Cardiac muscle cell (in vitro differentiated cells and primary cell): Measurements from ENCODE around the gene ARPC1B. TPM values are rescaled to one million over a fixed set of nuclear protein-coding genes. Genes with fewer than 3 reads are reported as not detected.
"Not testable (repeated sequence)": the region's sequence is repeated elsewhere in the genome, so short reads cannot be mapped to it uniquely, and the experiment has no call there.

ENCODE experiments used
- DNase-seq, 2 donors: peaks; one replicate each; pipeline versions ENCODE4 v3.0.0 to v3.0.0-alpha.2; 2010 to 2017; ENCODE audit warnings: low read depth in 1 of 2, low spot score in 1 of 2
- H3K27ac ChIP-seq: fragments of 200-600 bp; sonication (generic); 2 replicates; pipeline ENCODE4 v1.5.1; 2016
- H3K27me3 ChIP-seq: fragments of 200-600 bp; sonication (generic); 2 replicates; pipeline ENCODE4 v1.6.0; 2016; ENCODE audit warnings: control low read depth
- H3K36me3 ChIP-seq: fragments of 200-600 bp; sonication (generic); 2 replicates; pipeline ENCODE4 v1.5.1; 2016; ENCODE audit warnings: control low read depth
- H3K4me1 ChIP-seq: fragments of 200-600 bp; sonication (generic); 2 replicates; pipeline ENCODE4 v1.8.1; 2017; ENCODE audit warnings: low read depth, mild to moderate bottlenecking, mixed run types
- H3K4me3 ChIP-seq: fragments of 200-600 bp; sonication (generic); 2 replicates; pipeline ENCODE4 v1.5.1; 2016; ENCODE audit warnings: mild to moderate bottlenecking
- H3K9me3 ChIP-seq: fragments of 200-600 bp; sonication (generic); 2 replicates; pipeline ENCODE4 v1.5.1; 2017; ENCODE audit warnings: low read depth, mild to moderate bottlenecking, control low read depth
- CTCF ChIP-seq: IDR thresholded peaks from 2 replicates; pipeline ENCODE4 v1.5.1; 2012; ENCODE audit warnings: low read depth, mild to moderate bottlenecking, low read length
- polyA plus RNA-seq: library from polyadenylated mRNA; unstranded; fragments of >200 nt; fragmentation: Nextera tagmentation; extraction: Ambion mirVana; gene quantifications from 2 replicates; pipeline ENCODE4 v1.2.1, GENCODE V29; 2016
- total RNA-seq: library from RNA; depleted of rRNA; stranded (reverse); fragments of >200 nt; gene quantifications from 2 replicates; pipeline ENCODE4 v1.2.3, GENCODE V29; 2016

ARPC1B gene
- total RNA-seq, result 38.7 and 61.7 TPM in 2 replicates
- polyA plus RNA-seq, result 49.3 and 56.1 TPM in 2 replicates

GRCh38 chr7:99374111-99375064 lies at the start of gene ARPC1B:
ARPC1B (plus strand) TSS chr7:99374730; CDS start chr7:99385715, 10,985 bp downstream.
- peak; percentile 83 to 85 for DNase-seq
- Histone ChIP-seq H3K27ac (no peak within 1 kb of the TSS), H3K4me1 (peaks cover 9% of the 10 kb centered on the region), H3K4me3 (peak within 1 kb of the TSS; percentile 87), H3K27me3 (no peaks in the 10 kb centered on the region), H3K36me3 (no peaks in the 10 kb centered on the region), H3K9me3 (no peaks in the 10 kb centered on the region)
- no peak for TF ChIP-seq CTCF

- Histone ChIP-seq H3K27ac (peak overlapping the region; percentile 94), H3K9me3 (no peaks in the 10 kb centered on the region), H3K4me3 (peak overlapping the region; percentile 92), H3K27me3 (no peaks in the 10 kb centered on the region), H3K36me3 (no peaks in the 10 kb centered on the region), H3K4me1 (peaks cover 27% of the 10 kb centered on the region)
- no peak for TF ChIP-seq CTCF
- no peak for DNase-seq
These were observed 49.5 kb upstream of the ARPC1B start for GRCh38 chr7:99325001-99325493.

GRCh38 chr7:99325592-99326407 lies 48.7 kb upstream of the ARPC1B start, which contains the start of gene ARPC1A:
ARPC1A (plus strand) TSS chr7:99325898; CDS start chr7:99333354, 7,456 bp downstream.
- Histone ChIP-seq H3K4me3 (peak within 1 kb of the TSS; percentile 92), H3K36me3 (no peaks in the 10 kb centered on the region), H3K4me1 (peaks cover 35% of the 10 kb centered on the region), H3K27ac (peak within 1 kb of the TSS; percentile 94), H3K27me3 (no peaks in the 10 kb centered on the region), H3K9me3 (no peaks in the 10 kb centered on the region)
- peak; percentile 96 for DNase-seq
- TF ChIP-seq CTCF, result peak; percentile 18

- Histone ChIP-seq H3K4me1 (peaks cover 37% of the 10 kb centered on the region), H3K27ac (peak overlapping the region; percentile 94), H3K9me3 (no peaks in the 10 kb centered on the region), H3K36me3 (no peaks in the 10 kb centered on the region), H3K4me3 (peak overlapping the region; percentile 92), H3K27me3 (no peaks in the 10 kb centered on the region)
- DNase-seq, result no peak
- no peak for TF ChIP-seq CTCF
These were observed 48.1 kb upstream of the ARPC1B start for GRCh38 chr7:99326408-99326782.

- H3K9me3 ChIP-seq, H3K27me3 ChIP-seq, H3K4me3 ChIP-seq: not testable (repeated sequence)
- DNase-seq, result peak; percentile 14 to 85
- Histone ChIP-seq H3K36me3 (peaks cover 16% of the 10 kb centered on the region), H3K27ac (peak overlapping the region; percentile 98), H3K4me1 (peaks cover 39% of the 10 kb centered on the region)
These were observed 44.1 kb upstream of the ARPC1B start for GRCh38 chr7:99330314-99330961.
